Glutamatergic neuron (in vitro differentiated cells): ENCODE measurements around the gene OR1E2. TPM values are rescaled to one million over a fixed set of nuclear protein-coding genes. Genes with fewer than 3 reads are reported as not detected.
"Not testable (repeated sequence)": the region's sequence is repeated elsewhere in the genome, so short reads cannot be mapped to it uniquely, and the experiment has no call there.

Experiments used
- DNase-seq: peaks from one replicate; pipeline ENCODE4 v3.0.0; 2022
- H3K27ac Mint-ChIP-seq: one replicate; pipeline ENCODE4 v1.8.0; 2020; ENCODE audit warnings: mild to moderate bottlenecking, mixed read lengths, inconsistent platforms; ENCODE audit not compliant: unreplicated experiment
- H3K27me3 Mint-ChIP-seq: one replicate; pipeline ENCODE4 v1.8.0; 2020; ENCODE audit warnings: mild to moderate bottlenecking, moderate library complexity, mixed read lengths, inconsistent platforms; ENCODE audit not compliant: unreplicated experiment
- H3K36me3 Mint-ChIP-seq: one replicate; pipeline ENCODE4 v1.8.0; 2020; ENCODE audit warnings: mild to moderate bottlenecking, mixed read lengths, inconsistent platforms; ENCODE audit not compliant: unreplicated experiment
- H3K4me1 Mint-ChIP-seq: one replicate; pipeline ENCODE4 v1.8.0; 2020; ENCODE audit warnings: mild to moderate bottlenecking, low read depth, mixed read lengths, inconsistent platforms; ENCODE audit not compliant: unreplicated experiment
- H3K4me3 Mint-ChIP-seq: one replicate; pipeline ENCODE4 v1.8.0; 2020; ENCODE audit warnings: mild to moderate bottlenecking, mixed read lengths, inconsistent platforms; ENCODE audit not compliant: unreplicated experiment
- H3K9me3 Mint-ChIP-seq: one replicate; pipeline ENCODE4 v1.8.0; 2020; ENCODE audit warnings: mild to moderate bottlenecking, moderate library complexity, mixed read lengths, inconsistent platforms; ENCODE audit not compliant: unreplicated experiment
- total RNA-seq: library from RNA; stranded (reverse); fragmentation: NEBNext Ultra II Directional; extraction: Animal tissue kit (Norgen Biotek cat#: 25700); gene quantifications from one replicate; pipeline ENCODE4 v1.2.1, GENCODE V29; 2021; ENCODE audit not compliant: unreplicated experiment
- TF ChIP-seq, protein P1 (sequence below): fragments of 200-600 bp; sonication (generic); IDR thresholded peaks from one replicate; pipeline ENCODE4 v1.5.0; 2021; ENCODE audit not compliant: partially characterized antibody, unreplicated experiment

Gene OR1E2
- total RNA-seq, 1 donor from 2014 or later: not detected

DNA sequence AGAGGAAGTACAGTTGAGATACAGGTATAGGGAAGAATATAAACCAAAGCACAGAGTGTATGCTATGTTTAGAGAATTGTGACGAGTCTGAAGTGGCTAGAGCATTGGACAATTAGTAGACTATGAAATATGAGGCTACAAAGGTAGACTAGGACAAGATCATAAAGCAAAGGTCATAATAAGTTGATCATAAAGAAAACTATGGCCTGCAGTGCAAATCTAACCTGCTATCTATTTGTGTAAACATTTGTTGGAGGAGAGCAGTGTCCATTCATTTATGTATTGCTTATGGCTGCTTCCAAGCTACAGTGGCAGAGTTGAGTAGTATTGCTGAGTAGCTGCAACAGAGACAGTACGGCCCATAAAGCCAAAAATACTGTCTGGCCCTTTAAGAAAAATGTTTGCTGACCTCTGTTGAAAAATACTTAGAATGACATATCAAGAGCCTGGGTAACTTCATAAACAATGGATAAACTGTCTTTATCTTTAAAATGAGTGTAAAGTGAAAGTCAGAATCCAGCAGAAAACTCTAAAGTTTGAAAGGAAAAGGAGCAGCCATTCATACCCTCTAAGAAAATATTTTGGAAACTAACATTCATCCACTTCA is 14.5 kb upstream of the OR1E2 start:
- Mint-ChIP-seq H3K4me1 (no peaks in the 10 kb centered on the region), H3K4me3 (no peak overlapping the region), H3K27ac (no peak overlapping the region), H3K27me3 (no peaks in the 10 kb centered on the region), H3K36me3 (no peaks in the 10 kb centered on the region), H3K9me3 (peaks cover 1% of the 10 kb centered on the region)
- no peak for DNase-seq
- TF ChIP-seq, protein P1, sequence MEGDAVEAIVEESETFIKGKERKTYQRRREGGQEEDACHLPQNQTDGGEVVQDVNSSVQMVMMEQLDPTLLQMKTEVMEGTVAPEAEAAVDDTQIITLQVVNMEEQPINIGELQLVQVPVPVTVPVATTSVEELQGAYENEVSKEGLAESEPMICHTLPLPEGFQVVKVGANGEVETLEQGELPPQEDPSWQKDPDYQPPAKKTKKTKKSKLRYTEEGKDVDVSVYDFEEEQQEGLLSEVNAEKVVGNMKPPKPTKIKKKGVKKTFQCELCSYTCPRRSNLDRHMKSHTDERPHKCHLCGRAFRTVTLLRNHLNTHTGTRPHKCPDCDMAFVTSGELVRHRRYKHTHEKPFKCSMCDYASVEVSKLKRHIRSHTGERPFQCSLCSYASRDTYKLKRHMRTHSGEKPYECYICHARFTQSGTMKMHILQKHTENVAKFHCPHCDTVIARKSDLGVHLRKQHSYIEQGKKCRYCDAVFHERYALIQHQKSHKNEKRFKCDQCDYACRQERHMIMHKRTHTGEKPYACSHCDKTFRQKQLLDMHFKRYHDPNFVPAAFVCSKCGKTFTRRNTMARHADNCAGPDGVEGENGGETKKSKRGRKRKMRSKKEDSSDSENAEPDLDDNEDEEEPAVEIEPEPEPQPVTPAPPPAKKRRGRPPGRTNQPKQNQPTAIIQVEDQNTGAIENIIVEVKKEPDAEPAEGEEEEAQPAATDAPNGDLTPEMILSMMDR: no peak

DNA sequence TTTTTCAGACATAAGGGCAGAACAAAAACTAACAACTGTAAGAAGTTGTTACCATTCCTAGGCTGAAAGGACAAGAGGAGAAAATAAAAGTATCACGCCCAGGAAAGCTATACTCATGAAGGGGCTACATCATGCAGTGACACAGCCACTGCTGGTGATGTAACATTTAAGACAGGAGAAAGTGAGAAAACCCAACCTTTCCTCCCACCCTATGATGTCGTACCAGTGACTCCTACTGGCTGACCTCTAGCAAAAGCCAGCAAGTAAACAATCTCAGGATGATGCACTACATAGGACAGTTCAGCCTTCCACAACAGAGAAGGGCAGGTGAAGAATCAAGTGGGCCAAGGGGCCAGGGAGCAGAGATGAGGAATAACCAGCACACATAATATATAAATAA is 14.0 kb upstream of the OR1E2 start:
- no peaks in the 10 kb centered on the region for H3K36me3 Mint-ChIP-seq
- no peaks in the 10 kb centered on the region for H3K4me1 Mint-ChIP-seq
- no peak for DNase-seq
- no peak overlapping the region for H3K4me3 Mint-ChIP-seq
- TF ChIP-seq, protein P1: no peak
- H3K9me3 Mint-ChIP-seq: peaks cover 1% of the 10 kb centered on the region
- no peak overlapping the region for H3K27ac Mint-ChIP-seq
- no peaks in the 10 kb centered on the region for H3K27me3 Mint-ChIP-seq

DNA sequence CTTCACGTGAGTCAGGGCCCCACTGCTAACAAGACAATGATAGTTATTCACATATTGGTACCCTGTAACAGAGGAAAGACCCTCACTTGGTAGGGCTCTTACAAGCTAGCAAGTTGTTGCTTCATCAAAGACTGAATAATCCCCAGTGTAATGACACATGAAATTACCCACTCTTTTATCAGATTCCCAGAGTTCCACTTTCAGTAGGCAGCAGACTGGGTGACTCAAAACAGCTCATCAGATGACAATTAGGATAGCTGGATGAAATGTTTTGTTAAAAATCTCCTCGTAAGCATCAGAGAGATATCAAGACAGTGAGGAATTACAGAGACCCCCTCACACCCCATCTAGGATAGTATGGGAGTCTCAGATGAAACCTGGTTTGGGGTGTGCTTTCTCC is 6.8 kb upstream of the OR1E2 start:
- TF ChIP-seq, protein P1: no peak
- peaks cover 2% of the 10 kb centered on the region for H3K9me3 Mint-ChIP-seq
- H3K4me3 Mint-ChIP-seq: no peak overlapping the region
- no peaks in the 10 kb centered on the region for H3K27me3 Mint-ChIP-seq
- no peak overlapping the region for H3K27ac Mint-ChIP-seq
- H3K4me1 Mint-ChIP-seq: no peaks in the 10 kb centered on the region
- no peak for DNase-seq
- no peaks in the 10 kb centered on the region for H3K36me3 Mint-ChIP-seq

DNA sequence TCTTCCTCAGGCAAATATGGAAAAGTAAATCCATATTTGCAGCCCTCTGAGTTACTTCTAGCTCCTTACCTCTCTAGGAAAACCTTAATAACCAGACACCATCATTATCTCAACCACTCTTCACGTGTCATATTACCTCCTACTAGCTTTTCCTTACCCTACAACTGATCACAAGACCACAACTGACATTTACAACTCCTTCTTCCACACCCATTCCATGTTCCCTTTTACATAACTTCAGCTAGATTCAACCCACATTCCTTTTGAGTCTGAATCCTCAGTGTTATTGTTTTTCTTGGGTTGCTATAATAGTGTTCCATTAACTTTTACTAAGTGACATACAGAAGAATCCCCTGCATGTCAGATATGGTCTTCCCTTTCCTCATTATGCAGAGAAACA is 4.7 kb upstream of the OR1E2 start:
- TF ChIP-seq, protein P1: no peak
- Mint-ChIP-seq H3K4me3 (no peak overlapping the region), H3K27me3 (no peaks in the 10 kb centered on the region), H3K9me3 (peaks cover 2% of the 10 kb centered on the region), H3K27ac (no peak overlapping the region), H3K4me1 (no peaks in the 10 kb centered on the region), H3K36me3 (no peaks in the 10 kb centered on the region)
- DNase-seq: no peak

DNA sequence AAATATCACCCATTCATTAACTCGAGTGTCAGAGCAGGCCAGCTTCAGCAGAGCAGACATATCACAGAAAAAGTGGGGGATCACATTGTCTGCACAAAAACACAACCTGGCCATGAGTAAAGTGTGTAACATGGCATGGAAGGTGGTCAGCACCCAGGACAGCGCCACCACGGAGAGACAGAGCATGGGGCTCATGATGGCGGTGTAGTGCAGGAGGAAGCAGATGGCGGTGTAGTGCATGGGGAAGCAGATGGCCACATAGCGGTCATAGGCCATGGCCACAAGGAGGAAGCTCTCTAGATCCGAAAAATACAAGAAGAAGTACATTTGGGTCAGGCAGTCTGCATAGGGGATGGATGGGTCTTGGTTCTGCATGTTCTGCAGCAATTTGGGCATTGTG is 426 bp downstream of the OR1E2 start:
- DNase-seq, H3K4me1 Mint-ChIP-seq, H3K27me3 Mint-ChIP-seq, H3K27ac Mint-ChIP-seq, H3K36me3 Mint-ChIP-seq, H3K9me3 Mint-ChIP-seq, H3K4me3 Mint-ChIP-seq: not testable (repeated sequence)
